SK-N-SH (cell line): Measurements from ENCODE around the gene ZAP70. TPM values are rescaled to one million over a fixed set of nuclear protein-coding genes. Genes with fewer than 3 reads are reported as not detected.

Experiments
- CTCF ChIA-PET: fragments of 300-600, 350-600 bp; formaldehyde crosslinking; extraction: SDS; loops from one replicate; lab custom pipeline; 2021; lab: Yijun Ruan, JAX
- POLR2A ChIA-PET: fragments of 350-600 bp; sonication (Branson Sonifier 250); formaldehyde crosslinking; extraction: SDS; loops from one replicate; lab custom pipeline; 2020; ENCODE audit warnings: antibody characterized with exemption, inconsistent platforms; lab: Yijun Ruan, JAX
- DNase-seq: peaks from one replicate; pipeline ENCODE4 v3.0.0; 2012
- H2AFZ ChIP-seq: fragments of 200-600 bp; sonication (generic); 2 replicates; pipeline ENCODE4 v1.8.1; 2016; ENCODE audit warnings: antibody characterized with exemption, mild to moderate bottlenecking, low read depth
- H3F3A ChIP-seq: fragments of 200-600 bp; sonication (generic); replicated peaks from 2 replicates; pipeline ENCODE3; 2016; ENCODE audit warnings: antibody characterized with exemption, mild to moderate bottlenecking; ENCODE audit not compliant: insufficient read depth
- H3K27ac ChIP-seq, 2 experiments: fragments of 200-500 bp in 1 of 2; fragments of 200-600 bp in 1 of 2; sonication (Bioruptor generic) in 1 of 2; sonication (generic), shearing (Covaris generic) in 1 of 2; 2 replicates each; pipeline versions ENCODE4 v1.5.1 to v1.6.1; 2014 to 2016; ENCODE audit warnings: low read depth in 2 of 2, inconsistent platforms in 1 of 2, low read length in 1 of 2, mild to moderate bottlenecking in 1 of 2, mixed read lengths in 1 of 2
- H3K27me3 ChIP-seq: fragments of 200-600 bp; sonication (generic), shearing (Covaris generic); 2 replicates; pipeline ENCODE4 v1.6.1; 2016; ENCODE audit warnings: mixed run types; ENCODE audit not compliant: insufficient read depth
- H3K36me3 ChIP-seq, 2 experiments: fragments of 200-500 bp in 1 of 2; fragments of 200-600 bp in 1 of 2; sonication (Bioruptor generic) in 1 of 2; sonication (generic) in 1 of 2; replicated peaks in 1 of 2; 2 replicates each; pipeline versions ENCODE3 to v1.5.1; 2014 to 2016; ENCODE audit warnings: low read length in 1 of 2, mild to moderate bottlenecking in 1 of 2; ENCODE audit not compliant: insufficient read depth in 2 of 2, control insufficient read depth in 1 of 2
- H3K4me1 ChIP-seq, 2 experiments: fragments of 200-500 bp in 1 of 2; fragments of 200-600 bp in 1 of 2; sonication (Bioruptor generic) in 1 of 2; sonication (generic), shearing (Covaris generic) in 1 of 2; 2 replicates each; pipeline versions ENCODE4 v1.5.1 to v1.6.1; 2014 to 2016; ENCODE audit warnings: low read depth in 1 of 2, low read length in 1 of 2, mixed run types in 1 of 2; ENCODE audit not compliant: insufficient read depth in 2 of 2, control insufficient read depth in 1 of 2
- H3K4me2 ChIP-seq: fragments of 200-600 bp; sonication (generic), shearing (Covaris generic); 2 replicates; pipeline ENCODE4 v1.6.1; 2017; ENCODE audit warnings: mixed run types
- H3K4me3 ChIP-seq, 2 experiments: fragments of 200-500 bp in 1 of 2; fragments of 200-600 bp in 1 of 2; sonication (Bioruptor generic) in 1 of 2; sonication (generic), shearing (Covaris generic) in 1 of 2; 2 replicates each; pipeline versions ENCODE4 v1.5.1 to v1.8.1; 2014 to 2016; ENCODE audit warnings: low read depth in 2 of 2, inconsistent platforms in 1 of 2, low read length in 1 of 2, mild to moderate bottlenecking in 1 of 2, mixed read lengths in 1 of 2, moderate library complexity in 1 of 2
- H3K79me2 ChIP-seq: fragments of 200-600 bp; sonication (generic); 2 replicates; pipeline ENCODE4 v1.8.1; 2017; ENCODE audit warnings: mild to moderate bottlenecking; ENCODE audit not compliant: insufficient read depth
- H3K9ac ChIP-seq: fragments of 200-600 bp; sonication (generic); 2 replicates; pipeline ENCODE4 v1.6.1; 2017; ENCODE audit warnings: mixed run types
- H3K9me2 ChIP-seq: fragments of 200-600 bp; sonication (generic); 2 replicates; pipeline ENCODE4 v1.6.1; 2017; ENCODE audit warnings: mixed run types
- H3K9me3 ChIP-seq: fragments of 200-600 bp; sonication (generic); 2 replicates; pipeline ENCODE4 v1.6.1; 2017; ENCODE audit warnings: mixed run types, mild to moderate bottlenecking, moderate library complexity
- H4K20me1 ChIP-seq: fragments of 200-600 bp; sonication (generic); 2 replicates; pipeline ENCODE4 v1.6.1; 2017; ENCODE audit warnings: mild to moderate bottlenecking, mixed run types; ENCODE audit not compliant: insufficient read depth
- CTCF ChIP-seq: fragments of 200-600 bp; sonication (generic); IDR thresholded peaks from 2 replicates; pipeline ENCODE4 v1.6.1; 2017; ENCODE audit warnings: antibody characterized with exemption, mild to moderate bottlenecking, moderate library complexity
- ELF1 ChIP-seq: IDR thresholded peaks from 2 replicates; pipeline ENCODE4 v1.4.0; 2012
- FOSL2 ChIP-seq: IDR thresholded peaks from 2 replicates; pipeline ENCODE4 v1.4.0; 2012; ENCODE audit warnings: low read depth, mild to moderate bottlenecking, moderate library complexity, borderline replicate concordance
- FOXM1 ChIP-seq: IDR thresholded peaks from 2 replicates; pipeline ENCODE4 v1.4.0; 2012; ENCODE audit warnings: low read depth, mild to moderate bottlenecking
- GATA2 ChIP-seq: sonication (generic); formaldehyde crosslinking; IDR thresholded peaks from 2 replicates; pipeline ENCODE4 v1.5.0; 2020; ENCODE audit warnings: mild to moderate bottlenecking, missing genetic modification reagents
- MEF2A ChIP-seq: IDR thresholded peaks from 2 replicates; pipeline ENCODE4 v1.4.0; 2012; ENCODE audit warnings: low read depth, borderline replicate concordance
- MXI1 ChIP-seq: IDR thresholded peaks from 2 replicates; pipeline ENCODE4 v1.6.1; 2012; ENCODE audit warnings: mild to moderate bottlenecking, low read depth, low read length, improper control_type of control experiment
- NFIC ChIP-seq: IDR thresholded peaks from 2 replicates; pipeline ENCODE4 v1.4.0; 2012; ENCODE audit warnings: borderline replicate concordance
- NRF1 ChIP-seq: IDR thresholded peaks from 2 replicates; pipeline ENCODE4 v1.6.1; 2012; ENCODE audit warnings: low read depth, mild to moderate bottlenecking, low read length
- PBX3 ChIP-seq: IDR thresholded peaks from 2 replicates; pipeline ENCODE4; 2012
- POLR2AphosphoS5 ChIP-seq: IDR thresholded peaks from 2 replicates; pipeline ENCODE4 v1.6.1; 2012; ENCODE audit warnings: low read depth, low read length
- RCOR1 ChIP-seq: fragments of 150-350 bp; IDR thresholded peaks from 2 replicates; pipeline ENCODE4 v1.6.1; 2017; ENCODE audit warnings: antibody characterized with exemption, low read length
- RFX5 ChIP-seq: IDR thresholded peaks from 2 replicates; pipeline ENCODE4 v1.6.1; 2012; ENCODE audit warnings: mild to moderate bottlenecking, improper control_type of control experiment, low read length
- TAF1 ChIP-seq: IDR thresholded peaks from 2 replicates; pipeline ENCODE4 v1.6.1; 2012; ENCODE audit warnings: low read depth, mild to moderate bottlenecking, low read length, moderate library complexity, borderline replicate concordance
- TCF12 ChIP-seq: IDR thresholded peaks from 2 replicates; pipeline ENCODE4 v1.4.0; 2012
- TEAD4 ChIP-seq: IDR thresholded peaks from 2 replicates; pipeline ENCODE4 v1.4.0; 2012; ENCODE audit warnings: mild to moderate bottlenecking, borderline replicate concordance; ENCODE audit not compliant: insufficient read depth
- USF1 ChIP-seq: IDR thresholded peaks from 2 replicates; pipeline ENCODE4 v1.4.0; 2012; ENCODE audit warnings: low read depth, borderline replicate concordance
- USF2 ChIP-seq: fragments of 150-350 bp; IDR thresholded peaks from 2 replicates; pipeline ENCODE4 v1.6.1; 2017; ENCODE audit warnings: antibody characterized with exemption, low read length, low read depth, borderline replicate concordance
- WGBS: methylation state at CpG from one replicate; pipeline ENCODE4 v1.1.6; 2017; ENCODE audit warnings: low lambda C conversion rate; 5-methylcytosine and 5-hydroxymethylcytosine counted together
- polyA plus RNA-seq, 3 experiments: library from polyadenylated mRNA; depleted of rRNA; stranded (reverse); fragments of >200 nt; gene quantifications; 2 replicates each; pipeline ENCODE4 v1.2.3, GENCODE V29; 2012

The ZAP70 gene
- polyA plus RNA-seq (2012; rRNA removed), result 0.05 and 0.08 TPM in 2 replicates
- polyA plus RNA-seq (2012; cell fraction: cytosol; rRNA removed), result 0.03 TPM in 1 of 2 replicates, not detected in the other
- polyA plus RNA-seq (2012; cell fraction: nucleus; rRNA removed), result 0.97 and 1.0 TPM in 2 replicates

GRCh38 chr2:97713296-97714083, at the start of gene ZAP70:
Gene ZAP70 (plus strand): TSS chr2:97713576. CDS start chr2:97724037, 10,461 bp downstream.
- H3K9ac ChIP-seq, result no peak within 1 kb of the TSS
- H3K27ac ChIP-seq, result no peak within 1 kb of the TSS
- no peaks in the 10 kb centered on the region for H3K79me2 ChIP-seq
- POLR2A ChIA-PET, result no interaction called here
- H3K9me2 ChIP-seq, result no peaks in the 10 kb centered on the region
- H3K9me3 ChIP-seq, result no peaks in the 10 kb centered on the region
- H3F3A ChIP-seq, result no peaks in the 10 kb centered on the region
- TF ChIP-seq TAF1 (no peak), POLR2AphosphoS5 (no peak), MEF2A (no peak), FOXM1 (no peak), RCOR1 (no peak), PBX3 (no peak), TEAD4 (no peak), RFX5 (no peak), ELF1 (no peak), MXI1 (no peak), FOSL2 (no peak), USF2 (no peak), TCF12 (no peak), CTCF (no peak), NFIC (no peak), GATA2 (CRISPR knock-in tag) (no peak), NRF1 (no peak), USF1 (no peak)
- H2AFZ ChIP-seq, result no peak within 1 kb of the TSS
- 77% methylated on average over 8 of the region's 21 CpGs for WGBS
- no peak within 1 kb of the TSS for H3K4me2 ChIP-seq
- peaks cover 0 to 5% of the 10 kb centered on the region in 2 experiments; a peak in 1 of 4 replicates for H3K4me1 ChIP-seq
- no peaks in the 10 kb centered on the region for H3K27me3 ChIP-seq
- no peak for DNase-seq
- CTCF ChIA-PET, result interaction anchor here (1.3 to 8.1 kb wide), 2 partner anchors 15 kb away, joined by 3 to 90 read pairs; no protein-coding TSS in a partner anchor
- no peaks in the 10 kb centered on the region for H4K20me1 ChIP-seq
- no peaks in the 10 kb centered on the region for H3K36me3 ChIP-seq
- no peak within 1 kb of the TSS for H3K4me3 ChIP-seq
